ENCODE data around the gene PPM1B.

PPM1B gene

GRCh38 chr2:44267269-44267795 lies 98.7 kb downstream of the PPM1B start:
- no peak for DNase-seq

- DNase-seq, result no peak
These were observed 99.3 kb downstream of the PPM1B start for GRCh38 chr2:44267796-44268648.

GRCh38 chr2:44269831-44270230 lies 101.2 kb downstream of the PPM1B start:
- no peak for DNase-seq

GRCh38 chr2:44271296-44271695 lies 102.6 kb downstream of the PPM1B start:
- DNase-seq, result no peak

GRCh38 chr2:44273076-44273475 lies 104.4 kb downstream of the PPM1B start:
- no peak for DNase-seq

GRCh38 chr2:44273596-44273995 lies 104.9 kb downstream of the PPM1B start:
- no peak for DNase-seq

- DNase-seq, result no peak
These were observed 107.2 kb downstream of the PPM1B start for GRCh38 chr2:44275927-44276303.

- no peak for DNase-seq
These were observed 108.9 kb downstream of the PPM1B start for GRCh38 chr2:44277541-44277940.

- no peak for DNase-seq
These were observed 112.2 kb downstream of the PPM1B start for GRCh38 chr2:44280869-44281268.

Data from 8988T (cell line).